ENCODE measurements around the gene SYCE3. TPM values are rescaled to one million over a fixed set of nuclear protein-coding genes. Genes with fewer than 3 reads are reported as not detected.

The SYCE3 gene
- total and polyA plus RNA-seq, 2 experiments from 2014 or later: not detected

DNA sequence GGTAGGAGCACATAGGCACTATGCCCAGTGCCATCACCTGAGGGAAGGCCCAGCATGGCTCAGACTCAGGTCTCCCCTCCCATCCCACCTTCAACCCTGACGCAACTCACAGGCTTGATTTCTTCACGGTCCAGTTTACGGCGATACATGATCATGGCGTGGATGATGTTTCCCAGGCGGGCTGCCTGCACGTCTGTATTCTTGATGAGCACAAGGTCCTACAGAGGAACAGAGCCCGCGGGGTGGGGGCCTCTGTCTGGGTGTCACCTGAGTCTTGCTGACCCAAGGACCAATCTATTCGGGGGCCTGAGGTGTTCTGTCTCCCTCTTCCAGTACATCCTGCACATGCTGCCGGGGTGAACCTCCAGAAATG, 11.7 kb upstream of the SYCE3 start:
- Histone ChIP-seq H3K79me2 (replicated peaks; ENCODE audit: insufficient read depth) (no peaks in the 10 kb centered on the region), H2AFZ (no peak overlapping the region), H3F3A (replicated peaks; ENCODE audit: low read depth) (no peaks in the 10 kb centered on the region; the same call in 1 of the 2 replicates), H3K4me2 (no peak overlapping the region), H3K36me3 (ENCODE audit: insufficient read depth) (no peaks in the 10 kb centered on the region), H3K4me3 (no peak overlapping the region), H3K27me3 (ENCODE audit: insufficient read depth) (no peaks in the 10 kb centered on the region), H3K4me1 (ENCODE audit: insufficient read depth) (no peaks in the 10 kb centered on the region), H3K27ac (ENCODE audit: low read depth) (no peak overlapping the region), H3K9me2 (ENCODE audit: insufficient read depth) (no peaks in the 10 kb centered on the region), H4K20me1 (replicated peaks; ENCODE audit: insufficient read depth) (no peaks in the 10 kb centered on the region; the same call in 1 of the 2 replicates)
- Mint-ChIP-seq H3K27me3 (ENCODE audit: insufficient read depth, low read depth, poor library complexity) (peaks cover 7% of the 10 kb centered on the region), H3K4me3 (no peak overlapping the region), H3K9me3 (no peaks in the 10 kb centered on the region), H3K36me3 (ENCODE audit: low read depth) (peaks cover 36% of the 10 kb centered on the region), H3K27ac (no peak overlapping the region), H3K4me1 (no peaks in the 10 kb centered on the region)
- no peak for TF ChIP-seq REST (IDR thresholded peaks at IDR 0.05; ENCODE audit: unreplicated experiment)
- TF ChIP-seq JUNB (IDR thresholded peaks at IDR 0.05; ENCODE audit: unreplicated experiment): no peak
- no peak for TF ChIP-seq NANOG (IDR thresholded peaks at IDR 0.05; ENCODE audit: borderline replicate concordance)
- TF ChIP-seq ZNF331 (CRISPR knock-in tag; IDR thresholded peaks at IDR 0.05; ENCODE audit: low read depth): no peak
- no peak for TF ChIP-seq CREB1 (CRISPR knock-in tag; IDR thresholded peaks at IDR 0.05; ENCODE audit: low read depth)
- TF ChIP-seq CTCF (conservative IDR thresholded peaks at IDR 0.05; ENCODE audit: low read depth in 2 of 2): no peak
- no peak for TF ChIP-seq ZNF462 (CRISPR knock-in tag; IDR thresholded peaks at IDR 0.05)
- no peak for TF ChIP-seq EZH2phosphoT487 (IDR thresholded peaks at IDR 0.05; ENCODE audit: unreplicated experiment)
- no peak for TF ChIP-seq ETS1 (IDR thresholded peaks at IDR 0.05)
- no peak for TF ChIP-seq POLR2AphosphoS5 (IDR thresholded peaks at IDR 0.05; ENCODE audit: low read depth)
- TF ChIP-seq EZH2 (IDR thresholded peaks at IDR 0.05; ENCODE audit: low read depth, unreplicated experiment): no peak
- TF ChIP-seq STAT1 (IDR thresholded peaks at IDR 0.05; ENCODE audit: unreplicated experiment): no peak
- TF ChIP-seq ZNF114 (CRISPR knock-in tag; IDR thresholded peaks at IDR 0.05): no peak
- no peak for DNase-seq (ENCODE audit: low spot score)
- ATAC-seq: no peak

All from GM23338 (cell line).